Stimulated activated CD8-positive, alpha-beta memory T cell treated with anti-CD3 and anti-CD28 coated beads, Interleukin-7, amount 100 ng/mL, for 4 hours (primary cell): ENCODE measurements around the gene BLVRA.
"Not testable (repeated sequence)": the region's sequence is repeated elsewhere in the genome, so short reads cannot be mapped to it uniquely, and the experiment has no call there.

Source experiments
- DNase-seq, 2 donors: peaks; one replicate each; pipeline ENCODE4 v3.0.0-alpha.2; 2020; ENCODE audit warnings: low read depth in 2 of 2

Gene BLVRA

DNA sequence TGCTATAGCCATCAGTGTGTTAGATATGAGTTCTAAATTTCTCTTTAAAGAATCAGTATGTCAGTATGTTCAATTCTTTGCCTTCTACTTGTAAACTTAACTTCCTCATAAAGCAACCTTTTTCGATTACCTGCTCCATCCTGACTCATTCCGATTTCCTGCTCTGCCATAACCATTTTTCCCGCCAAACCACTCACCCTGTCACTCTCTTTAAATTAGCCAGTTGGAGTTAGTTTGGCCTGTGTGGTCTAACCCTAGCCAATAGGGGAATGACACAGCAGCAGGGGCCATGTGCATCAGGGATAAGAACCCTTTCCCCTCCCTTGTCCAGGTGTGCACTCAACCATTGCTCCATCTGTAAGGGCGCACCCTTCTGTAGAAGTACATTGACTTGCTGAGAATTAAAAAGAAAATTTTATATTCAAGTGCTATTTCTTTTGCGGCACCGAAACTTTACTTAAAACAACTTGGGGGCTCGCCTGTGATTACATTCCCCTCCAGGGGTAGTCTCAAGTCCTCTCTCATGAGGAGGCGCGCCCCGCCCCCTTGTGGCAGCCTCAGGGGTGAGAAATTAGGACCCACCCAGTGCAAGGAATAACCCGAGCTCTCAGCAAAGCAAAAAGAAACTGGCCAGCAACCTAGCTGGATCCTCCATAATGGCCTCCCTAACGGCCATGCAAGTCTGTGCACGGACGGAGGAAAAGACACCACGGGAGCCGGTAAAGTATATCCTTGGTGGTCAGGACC is 51.9 kb downstream of the BLVRA start:
- DNase-seq, result peak in 1 of 2 donors; percentile 13

DNA sequence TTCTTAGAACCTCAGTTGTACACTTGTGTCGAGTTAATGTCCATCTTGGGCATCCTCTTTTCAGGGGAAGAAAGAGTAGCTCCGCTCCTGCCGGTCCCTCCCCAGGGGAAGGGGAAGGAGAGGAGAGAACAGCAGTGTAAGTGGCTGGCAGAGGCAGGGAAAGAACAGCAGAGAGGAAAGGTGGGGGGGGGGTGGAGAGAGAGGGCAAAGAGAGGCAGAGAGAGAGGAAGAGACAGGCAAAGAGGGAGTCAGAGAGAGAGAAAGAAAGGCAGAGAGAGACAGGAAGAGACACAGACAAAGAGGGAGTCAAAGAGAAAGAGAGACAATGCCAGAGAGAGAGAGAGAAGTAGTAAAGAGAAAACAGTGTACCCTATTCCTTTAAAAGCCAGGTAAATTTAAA is 56.9 kb downstream of the BLVRA start:
- DNase-seq, result no peak

DNA sequence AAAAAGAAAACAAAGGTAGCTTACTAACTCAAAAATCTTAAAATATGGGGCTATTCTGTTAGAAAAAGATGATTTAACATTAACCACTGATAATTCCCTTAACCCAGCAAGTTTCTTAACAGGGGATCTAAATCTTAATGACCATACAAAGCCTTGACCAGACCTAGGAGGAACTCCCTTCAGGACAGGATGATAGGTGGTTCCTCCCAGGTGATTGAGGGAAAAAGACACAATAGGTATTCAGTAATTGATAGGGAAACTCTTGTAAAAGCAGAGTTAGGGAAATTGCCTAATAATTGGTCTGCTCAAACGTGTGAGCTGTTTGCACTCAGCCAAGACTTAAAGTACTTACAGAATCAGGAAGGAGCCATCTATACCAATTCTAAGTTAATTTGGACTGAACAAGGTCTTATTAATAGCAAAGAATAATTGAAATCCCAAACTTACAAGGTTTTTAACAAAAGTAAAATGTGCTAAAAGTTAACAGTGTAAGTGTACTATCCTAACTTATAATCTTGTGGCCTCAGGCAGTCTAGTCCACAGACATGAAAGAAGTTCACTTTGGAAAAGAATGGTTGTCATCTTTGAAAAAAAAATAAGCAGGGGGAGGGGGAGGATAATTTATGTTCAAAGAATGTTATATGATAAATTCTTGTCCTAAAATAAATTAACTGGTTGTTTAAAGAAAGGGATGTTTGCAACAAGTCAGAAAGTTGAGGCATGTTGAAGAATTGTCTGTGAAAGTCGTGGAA is 57.7 kb downstream of the BLVRA start:
- DNase-seq, result not testable (repeated sequence)

DNA sequence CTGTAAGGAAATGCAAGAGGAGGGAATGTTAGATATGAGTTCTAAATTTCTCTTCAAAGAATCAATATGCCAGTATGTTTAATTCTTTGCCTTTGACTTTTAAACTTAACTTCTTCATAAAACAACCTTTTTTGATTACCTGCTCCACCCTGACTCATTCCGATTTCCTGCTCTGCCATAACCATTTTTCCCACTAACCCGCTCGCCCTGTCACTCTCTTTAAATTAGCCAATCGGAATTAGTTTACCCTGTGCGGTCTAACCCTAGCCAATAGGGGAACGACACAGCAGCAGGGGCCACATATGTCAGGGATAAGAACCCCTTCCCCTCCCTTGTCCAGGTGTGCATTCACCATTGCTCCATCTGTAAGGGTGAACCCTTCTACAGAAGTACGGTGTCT is 64.9 kb downstream of the BLVRA start:
- not testable (repeated sequence) for DNase-seq

DNA sequence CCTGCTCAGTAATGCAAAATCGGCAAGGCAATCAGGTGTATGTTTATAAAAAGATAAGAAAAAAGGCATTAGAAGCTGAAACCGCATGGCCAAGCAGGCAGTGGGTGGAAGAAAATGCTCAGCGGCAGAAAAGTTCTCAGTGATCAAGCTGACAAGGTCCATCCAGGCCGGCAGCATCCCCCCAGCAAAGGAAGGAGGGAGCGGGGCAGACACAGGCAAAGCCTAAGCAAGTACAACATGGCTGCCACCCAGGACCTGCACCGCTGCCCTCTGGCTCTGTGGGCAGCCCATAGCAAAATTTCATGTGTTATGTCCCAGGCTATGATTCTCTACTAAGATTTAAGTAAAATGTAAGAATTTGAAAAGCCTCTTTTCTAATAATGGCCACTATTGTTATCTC is 65.5 kb downstream of the BLVRA start:
- no peak for DNase-seq

DNA sequence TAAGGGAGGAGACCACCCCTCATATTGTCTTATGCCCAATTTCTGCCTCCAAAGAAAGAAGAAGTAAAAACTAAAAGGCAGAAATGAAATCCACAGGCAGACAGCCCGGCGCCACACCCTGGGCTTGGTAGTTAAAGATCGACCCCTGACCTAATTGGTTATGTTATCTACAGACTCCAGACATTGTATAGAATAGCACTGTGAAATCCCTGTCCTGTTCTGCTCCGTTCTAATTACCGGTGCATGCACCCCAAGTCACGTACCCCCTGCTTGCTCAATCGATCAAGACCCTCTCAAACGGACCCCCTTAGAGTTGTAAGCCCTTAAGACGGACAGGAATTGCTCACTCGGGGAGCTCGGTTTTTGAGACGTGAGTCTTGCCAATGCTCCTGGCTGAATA is 66.0 kb downstream of the BLVRA start:
- not testable (repeated sequence) for DNase-seq

DNA sequence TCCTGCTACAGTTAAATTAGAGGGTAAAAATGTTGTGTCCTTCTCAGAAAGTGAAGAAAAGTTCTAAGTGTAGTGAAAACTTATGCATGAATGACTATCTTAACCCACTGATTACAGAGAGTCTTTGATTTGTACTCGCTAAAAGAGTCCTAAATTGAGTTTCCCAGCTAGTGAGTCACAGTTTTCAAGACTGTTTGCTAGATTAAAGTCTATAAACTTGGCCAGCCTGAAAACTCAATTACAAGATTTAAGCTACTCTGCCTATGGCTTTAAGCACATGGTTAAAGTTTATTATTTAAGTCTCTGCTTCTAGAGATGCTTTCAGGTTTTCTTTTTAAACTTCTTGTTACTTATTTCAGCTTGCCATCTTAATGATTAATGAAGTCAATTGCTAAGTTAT is 66.5 kb downstream of the BLVRA start:
- no peak for DNase-seq

DNA sequence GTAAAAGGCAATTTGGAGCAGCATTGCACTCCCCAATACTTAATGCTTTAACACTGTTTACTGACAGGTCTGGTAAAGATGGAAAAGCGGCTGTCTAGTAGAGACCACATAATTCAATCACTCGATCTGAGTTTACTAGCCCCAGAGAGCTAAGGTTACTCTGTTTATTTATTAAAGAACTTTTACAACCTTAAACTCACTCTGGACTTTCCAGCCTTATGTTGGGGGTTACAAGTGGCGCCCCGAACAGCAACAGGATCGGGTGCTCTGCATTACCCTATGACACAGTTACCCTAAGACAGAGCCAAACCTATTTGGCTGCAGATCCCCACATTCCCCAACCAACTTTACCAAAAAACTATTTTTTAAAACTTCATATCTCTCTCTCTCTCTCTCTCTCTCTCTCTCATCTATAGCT is 66.9 kb downstream of the BLVRA start:
- DNase-seq, result no peak

DNA sequence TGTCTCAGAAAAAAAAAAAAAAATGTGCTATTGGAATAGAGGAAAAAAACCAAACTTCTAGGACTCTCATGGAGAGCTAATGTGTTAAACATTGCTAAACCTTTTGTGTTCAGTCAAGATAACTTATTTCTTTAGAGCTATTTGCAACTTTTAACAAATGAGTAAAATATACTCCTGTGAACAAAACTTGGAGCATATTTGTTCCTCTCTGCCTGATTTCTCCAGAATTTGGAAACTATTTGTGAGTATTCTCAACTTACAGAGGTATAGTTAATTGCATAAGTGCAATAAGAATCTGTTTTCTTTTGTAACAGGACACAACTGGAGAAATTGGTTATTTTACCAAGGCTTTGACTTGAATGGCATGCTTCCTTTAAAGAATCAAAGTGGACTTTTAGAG is 72.4 kb downstream of the BLVRA start:
- DNase-seq, result not testable (repeated sequence)

DNA sequence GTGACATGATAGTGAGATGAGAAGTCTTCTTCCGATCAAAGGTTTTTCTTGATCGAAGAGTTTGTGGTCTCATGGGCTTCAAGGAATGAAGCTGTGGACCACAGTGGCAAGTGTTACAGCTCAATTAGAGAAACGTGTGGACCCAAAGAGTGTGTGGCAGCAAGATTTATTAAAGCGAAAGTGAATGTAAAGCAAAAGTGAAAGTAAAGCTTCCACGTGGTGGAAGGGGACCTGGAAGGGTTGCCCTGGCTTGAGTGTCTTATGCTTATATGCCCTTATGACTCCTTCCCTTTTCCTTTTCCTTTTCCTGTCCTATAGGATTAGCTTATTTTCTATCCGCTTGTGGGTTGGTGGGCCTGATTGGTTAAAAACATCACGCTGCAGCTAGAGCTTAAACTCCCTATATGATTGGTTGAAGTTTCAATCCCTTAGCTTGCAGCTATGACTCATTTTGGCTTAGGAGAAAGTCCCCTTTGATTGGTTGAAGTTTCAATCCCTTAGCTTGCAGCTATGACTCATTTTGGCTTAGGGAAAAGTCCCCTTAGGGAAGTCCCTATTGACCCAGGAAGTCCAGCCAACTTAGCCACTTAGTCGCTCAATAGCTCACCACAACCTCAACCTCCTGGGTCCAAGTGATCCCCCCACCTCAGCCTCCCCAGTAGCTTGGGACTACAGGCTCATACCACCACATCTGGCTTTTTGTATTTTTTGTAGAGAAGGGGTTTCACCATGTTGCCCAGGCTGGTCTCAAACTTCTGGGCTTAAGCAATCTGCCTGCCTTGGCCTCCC is 76.2 kb downstream of the BLVRA start:
- peak; percentile 5 to 28 for DNase-seq

DNA sequence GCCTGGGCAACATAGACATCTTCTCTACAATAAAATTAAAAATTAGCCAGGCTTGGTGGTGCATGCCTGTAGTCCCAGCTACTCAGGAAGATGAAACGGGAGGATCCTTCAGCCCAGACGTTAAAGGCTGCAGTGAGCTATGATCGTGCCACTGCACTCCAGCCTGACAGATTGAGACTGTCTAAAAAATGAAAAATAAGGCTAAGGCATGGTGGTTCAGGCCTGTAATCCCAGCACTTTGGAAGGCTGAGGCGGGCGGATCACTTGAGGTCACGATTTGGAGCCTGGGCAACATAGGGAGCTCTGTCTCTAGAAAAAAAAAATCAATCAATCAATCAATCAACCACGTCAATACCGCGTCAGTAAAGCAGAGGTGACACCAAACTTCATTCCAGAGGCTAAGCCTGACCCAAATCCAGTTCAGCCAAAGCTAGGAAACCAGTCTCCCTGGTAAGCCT is 79.8 kb downstream of the BLVRA start:
- no peak for DNase-seq

DNA sequence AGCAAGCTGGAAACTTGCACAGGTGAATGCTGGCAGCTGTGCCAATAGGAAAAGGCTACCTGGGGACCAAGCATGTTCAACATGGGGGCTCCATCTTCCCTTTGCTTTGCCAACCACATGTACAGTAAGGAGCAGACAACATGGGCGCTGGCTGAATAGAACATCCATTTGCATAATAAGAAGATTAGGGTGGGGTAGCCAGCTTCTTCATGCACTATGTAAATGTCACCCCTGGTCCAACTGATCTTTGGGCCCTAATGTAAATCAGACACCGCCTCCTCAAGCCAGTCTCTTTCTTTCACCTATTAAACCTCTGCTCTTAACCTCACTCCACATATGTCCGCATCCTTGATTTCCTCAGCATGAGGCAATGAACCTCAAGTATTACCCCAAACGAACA is 84.8 kb downstream of the BLVRA start:
- DNase-seq, result no peak

DNA sequence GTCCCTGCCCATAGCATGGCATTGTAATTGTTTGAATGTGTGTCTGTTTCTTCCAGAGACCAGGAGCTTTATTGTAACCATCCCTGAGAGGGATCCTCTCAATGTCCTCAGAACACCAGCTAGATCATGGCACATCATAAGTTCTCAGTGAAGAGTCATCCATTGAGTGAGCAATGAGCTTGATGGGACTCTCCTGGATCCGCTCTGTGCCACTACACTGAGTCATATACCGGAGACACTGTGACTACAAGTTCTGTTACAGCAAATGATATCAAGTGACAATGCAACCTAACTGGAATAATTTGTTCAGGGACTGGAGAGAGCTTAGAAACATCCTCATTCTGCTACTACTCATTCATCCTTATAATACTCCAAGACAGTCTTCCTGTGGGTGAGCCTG is 85.8 kb downstream of the BLVRA start:
- no peak for DNase-seq

DNA sequence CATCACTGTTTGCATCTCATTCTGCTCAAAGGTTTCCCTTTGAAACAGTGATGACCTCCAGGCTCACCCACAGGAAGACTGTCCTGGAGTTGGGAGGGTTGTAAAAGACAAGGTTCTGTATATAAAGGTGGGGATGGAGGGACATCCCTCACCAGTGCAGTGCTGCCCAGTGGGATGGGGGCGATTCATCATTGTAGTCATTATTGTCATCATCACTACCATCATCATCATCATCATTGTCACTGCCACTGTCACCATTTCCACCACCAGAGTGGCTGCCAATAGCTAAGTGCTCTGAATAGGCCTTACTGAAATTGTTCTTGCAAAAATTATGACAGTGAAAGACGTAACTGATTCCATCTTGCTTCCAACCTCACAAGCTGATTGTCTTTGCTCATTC is 86.2 kb downstream of the BLVRA start:
- DNase-seq, result no peak

DNA sequence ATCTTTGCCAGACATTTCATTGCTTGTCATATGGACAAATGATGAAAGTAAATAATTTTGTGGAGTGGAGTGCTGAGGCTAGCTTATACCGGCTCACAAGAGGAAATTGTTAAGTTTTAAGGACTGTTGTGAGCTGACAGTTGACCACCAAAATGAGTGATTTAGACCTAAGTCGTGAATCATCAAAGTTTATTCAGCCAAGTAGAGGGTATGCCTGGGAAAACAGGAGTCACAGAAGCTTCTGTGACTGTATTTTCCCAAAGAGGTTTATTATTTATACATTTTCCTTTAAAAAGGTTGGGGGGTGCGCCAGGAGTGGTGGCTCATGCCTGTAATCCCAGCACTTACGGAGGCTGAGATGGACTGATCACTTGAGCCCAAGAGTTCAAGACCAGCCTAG is 89.0 kb downstream of the BLVRA start:
- no peak for DNase-seq

DNA sequence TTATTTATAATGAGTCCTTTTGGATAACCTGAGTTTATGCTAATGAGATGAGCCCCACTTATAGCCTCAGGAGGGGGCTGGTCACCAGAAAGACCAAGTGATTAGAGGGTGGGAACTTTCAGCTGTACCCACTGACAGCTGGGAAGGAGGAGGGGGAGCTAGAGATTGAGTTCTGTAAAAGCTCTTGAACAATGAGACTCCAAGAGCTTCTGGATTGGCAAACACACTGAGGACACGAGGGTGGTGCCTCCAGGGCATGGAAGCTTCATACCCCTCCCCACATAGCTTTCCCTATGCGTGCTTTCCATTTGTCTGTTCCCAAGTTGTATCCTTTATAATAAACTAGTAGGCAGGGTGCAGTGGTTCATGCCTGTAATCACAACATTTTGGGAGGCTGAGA is 90.6 kb downstream of the BLVRA start:
- no peak for DNase-seq

DNA sequence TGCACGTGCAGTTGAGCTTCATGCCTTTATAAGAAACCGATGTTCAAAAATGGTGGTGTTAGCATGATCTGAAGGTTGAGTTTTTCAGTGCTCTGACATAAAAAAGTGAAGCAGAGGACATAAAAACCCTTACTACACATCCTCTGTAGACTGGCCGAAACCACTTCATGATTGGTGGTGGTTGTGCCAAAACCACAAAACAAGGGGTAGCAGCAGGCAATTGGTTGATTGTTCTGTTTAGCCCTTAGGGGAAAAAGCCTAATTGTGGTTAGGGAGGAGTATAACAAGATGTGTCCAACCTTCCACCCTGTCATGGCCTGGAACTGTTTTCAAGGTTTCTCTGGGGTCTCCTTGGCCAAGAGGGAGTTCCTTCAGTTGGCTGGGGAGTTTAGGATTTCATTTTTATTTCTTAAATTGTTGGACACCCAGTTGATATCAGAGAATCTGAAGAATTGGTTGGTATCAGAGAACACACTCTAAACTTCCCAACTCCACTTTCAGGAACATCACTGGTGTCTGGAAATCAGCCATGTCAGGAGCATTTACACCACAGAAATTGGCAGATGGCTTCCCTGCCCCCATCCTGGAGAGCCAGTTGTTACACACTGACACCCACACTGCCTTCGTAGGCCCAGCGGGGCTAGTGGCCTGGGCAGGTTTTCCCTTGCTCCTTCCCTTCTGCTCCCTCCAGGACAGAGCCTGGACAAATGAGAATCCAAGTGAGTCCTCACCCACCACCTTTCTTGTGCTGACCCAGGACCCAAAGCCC is 92.1 kb downstream of the BLVRA start:
- no peak for DNase-seq

DNA sequence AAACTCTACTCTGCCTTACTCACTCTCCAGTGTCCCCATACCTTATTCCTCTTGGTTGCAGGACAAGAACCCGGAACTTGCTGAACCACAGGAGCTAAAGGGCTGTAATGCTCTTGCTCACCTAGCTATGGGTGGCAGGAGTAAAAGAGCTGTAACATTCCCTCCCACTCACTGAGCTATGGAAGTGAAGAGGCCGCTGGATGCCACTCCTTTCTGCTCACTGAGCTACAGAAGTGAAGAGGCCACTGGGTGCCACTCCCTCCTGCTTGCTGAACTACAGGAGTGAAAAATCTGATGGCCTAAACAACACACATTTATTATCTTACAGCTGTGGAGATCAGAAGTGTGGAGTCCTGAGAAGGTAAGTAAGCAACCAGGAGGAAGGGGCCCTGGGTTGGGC is 93.3 kb downstream of the BLVRA start:
- DNase-seq, result no peak

DNA sequence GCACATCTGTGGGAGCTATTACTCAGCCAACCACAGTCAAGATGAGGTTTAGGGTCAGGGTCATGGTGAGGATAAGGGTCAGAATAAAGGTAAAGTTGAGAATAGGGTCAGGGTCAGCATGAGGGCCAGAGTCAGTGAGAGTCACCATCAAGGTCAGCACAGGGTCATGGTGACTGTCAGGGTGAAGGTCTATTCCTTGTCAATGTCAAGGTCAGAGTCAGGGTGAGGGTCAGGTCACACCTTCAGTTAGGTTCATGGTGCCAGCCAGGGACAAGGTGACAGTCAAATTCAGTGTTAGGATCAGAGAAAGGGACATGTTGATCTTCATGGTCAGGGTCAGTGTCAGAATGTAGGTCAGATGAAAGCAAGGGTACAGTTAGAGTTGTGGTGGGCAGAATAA is 96.7 kb downstream of the BLVRA start:
- DNase-seq, result no peak

DNA sequence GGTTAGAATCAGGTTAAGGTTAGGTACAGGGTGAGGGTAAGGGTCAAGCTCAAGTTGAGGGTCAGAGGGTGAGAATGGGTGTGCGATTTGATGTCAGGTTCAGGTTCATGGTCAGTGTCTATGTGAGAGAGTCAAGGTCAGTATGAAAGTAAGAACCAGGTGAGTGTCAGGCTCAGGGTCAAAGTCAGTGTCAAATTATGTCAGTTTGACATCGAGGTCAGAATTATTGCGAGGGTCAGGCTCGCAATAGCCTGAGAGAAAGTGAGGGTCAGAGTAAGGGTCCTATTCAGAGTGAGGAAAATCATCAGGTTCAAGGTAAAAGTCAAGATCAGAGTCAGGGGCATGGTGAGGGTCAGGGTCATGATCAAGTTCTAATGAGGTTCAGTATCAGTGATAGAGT is 97.8 kb downstream of the BLVRA start:
- DNase-seq, result no peak
